ENCODE results near the gene TEX261.

Gene TEX261

DNA sequence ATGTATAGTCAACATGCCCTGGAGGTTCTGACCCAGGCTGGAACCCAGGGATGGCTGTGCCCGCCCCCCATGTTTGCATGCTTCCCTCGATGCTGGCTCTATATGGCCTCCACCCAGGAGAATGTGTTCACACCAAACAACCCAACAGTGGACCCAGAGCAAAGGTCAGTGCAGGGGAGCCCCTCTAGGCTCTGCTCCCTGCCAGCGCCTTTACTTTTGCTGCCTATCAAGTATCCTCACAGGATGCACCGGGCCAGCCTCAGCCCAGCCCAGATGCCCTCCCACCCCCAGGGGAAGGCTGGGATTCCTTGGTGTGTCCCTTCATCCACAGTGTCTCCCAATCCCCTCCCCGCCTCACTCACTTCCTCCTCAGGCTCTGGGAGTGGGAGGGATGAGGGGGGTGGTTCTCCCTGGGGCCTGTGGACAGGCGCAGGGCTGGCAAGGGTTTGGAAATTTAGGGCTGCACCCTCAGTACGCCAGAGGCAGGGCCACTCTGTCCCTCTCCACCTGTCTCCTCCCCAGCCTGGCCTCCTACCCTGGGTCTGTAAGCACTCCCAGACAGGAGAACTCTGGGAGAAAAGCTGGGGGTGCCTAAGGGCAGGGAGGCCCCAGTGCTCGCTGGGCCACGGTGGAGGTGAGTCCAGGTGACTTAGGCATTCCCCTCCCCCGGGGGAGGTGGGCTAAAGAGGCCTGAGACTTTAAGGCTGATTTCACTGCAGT lies 56.6 kb downstream of the TEX261 start:
- no peaks in the 10 kb centered on the region for H3K27me3 ChIP-seq (ENCODE audit: insufficient read depth, poor library complexity, severe bottlenecking)
- no peak overlapping the region for H3K4me3 ChIP-seq (replicated peaks; ENCODE audit: insufficient read depth, low read length)
- DNase-seq (ENCODE audit: low read depth in 1 of 2, low spot score in 1 of 2) = no peak
- H3K27ac ChIP-seq (replicated peaks) = no peak overlapping the region
- TF ChIP-seq CTCF (IDR thresholded peaks at IDR 0.05; ENCODE audit: insufficient read depth, low read length) = no peak
- TF ChIP-seq GABPA (IDR thresholded peaks at IDR 0.05; ENCODE audit: low read depth) = no peak
- no peak for TF ChIP-seq POLR2AphosphoS5 (IDR thresholded peaks at IDR 0.05; ENCODE audit: low read depth)
- no peak for TF ChIP-seq REST (IDR thresholded peaks at IDR 0.05; ENCODE audit: insufficient replicate concordance, low read depth)
- TF ChIP-seq SPI1 (IDR thresholded peaks at IDR 0.05; ENCODE audit: borderline replicate concordance, low read depth) = no peak

DNA sequence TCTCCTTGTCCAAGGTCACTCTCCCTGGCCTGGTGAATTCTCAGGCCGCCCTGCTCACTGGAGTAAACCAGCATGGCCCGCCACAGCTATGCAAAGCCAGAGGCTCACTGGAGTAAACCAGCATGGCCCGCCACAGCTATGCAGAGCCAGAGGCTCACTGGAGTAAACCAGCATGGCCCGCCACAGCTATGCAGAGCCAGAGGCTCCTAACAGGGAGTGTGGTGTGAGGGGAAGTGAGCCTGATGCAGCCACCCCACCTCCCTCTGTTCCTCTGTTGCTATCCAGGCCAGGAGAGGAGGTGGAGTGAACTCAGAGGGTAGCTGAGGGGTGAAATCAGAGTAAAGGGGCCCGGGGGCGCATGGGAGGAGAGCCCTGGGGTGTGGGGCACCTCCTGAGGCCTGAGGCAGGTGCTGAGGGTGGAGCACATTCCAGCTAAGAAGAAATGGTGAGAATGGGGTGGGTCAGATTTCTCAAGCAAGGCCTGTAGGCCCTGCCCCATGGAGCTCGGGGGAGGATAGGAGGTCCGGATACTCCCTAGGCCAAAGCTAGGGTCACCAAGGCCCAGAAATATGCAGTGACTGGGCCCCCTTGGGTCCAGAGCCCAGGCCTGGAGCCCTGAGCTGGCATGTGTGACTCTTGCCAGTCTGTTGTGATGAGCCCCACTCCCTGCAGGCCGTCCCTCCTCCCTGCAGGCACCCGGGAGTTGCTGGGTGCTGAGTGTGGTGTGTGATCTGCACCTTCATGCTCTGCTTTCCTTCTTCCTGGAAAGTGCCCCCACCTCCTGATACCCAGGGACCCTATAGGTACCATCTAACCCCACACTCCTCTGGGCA lies 57.5 kb downstream of the TEX261 start:
- no peak for TF ChIP-seq SPI1 (IDR thresholded peaks at IDR 0.05; ENCODE audit: borderline replicate concordance, low read depth)
- no peak for TF ChIP-seq POLR2AphosphoS5 (IDR thresholded peaks at IDR 0.05; ENCODE audit: low read depth)
- no peak for TF ChIP-seq REST (IDR thresholded peaks at IDR 0.05; ENCODE audit: insufficient replicate concordance, low read depth)
- no peak for TF ChIP-seq GABPA (IDR thresholded peaks at IDR 0.05; ENCODE audit: low read depth)
- TF ChIP-seq CTCF (IDR thresholded peaks at IDR 0.05; ENCODE audit: insufficient read depth, low read length) = no peak
- no peaks in the 10 kb centered on the region for H3K27me3 ChIP-seq (ENCODE audit: insufficient read depth, poor library complexity, severe bottlenecking)
- no peak for DNase-seq (ENCODE audit: low read depth in 1 of 2, low spot score in 1 of 2)
- H3K27ac ChIP-seq (replicated peaks) = no peak overlapping the region
- no peak overlapping the region for H3K4me3 ChIP-seq (replicated peaks; ENCODE audit: insufficient read depth, low read length)

- no peak overlapping the region for H3K27ac ChIP-seq (replicated peaks)
- no peak for DNase-seq (ENCODE audit: low read depth in 1 of 2, low spot score in 1 of 2)
- H3K27me3 ChIP-seq (ENCODE audit: insufficient read depth, poor library complexity, severe bottlenecking) = no peaks in the 10 kb centered on the region
- H3K4me3 ChIP-seq (replicated peaks; ENCODE audit: insufficient read depth, low read length) = no peak overlapping the region
- TF ChIP-seq CTCF (IDR thresholded peaks at IDR 0.05; ENCODE audit: insufficient read depth, low read length) (no peak), REST (IDR thresholded peaks at IDR 0.05; ENCODE audit: insufficient replicate concordance, low read depth) (no peak), POLR2AphosphoS5 (IDR thresholded peaks at IDR 0.05; ENCODE audit: low read depth) (no peak)
Measured at GRCh38 chr2:70936165-70936978, 58.3 kb downstream of the TEX261 start.

Data from HL-60 (cell line).